Mucosa of gallbladder (tissue), 1 donor: Measurements from ENCODE around the gene DCTN5. TPM values are rescaled to one million over a fixed set of nuclear protein-coding genes. Genes with fewer than 3 reads are reported as not detected.
"Not testable (repeated sequence)": the region's sequence is repeated elsewhere in the genome, so short reads cannot be mapped to it uniquely, and the experiment has no call there.

ENCODE experiments used
- DNase-seq: peaks from one replicate; pipeline ENCODE4 v3.0.0-alpha.2; 2020; ENCODE audit warnings: low spot score
- total RNA-seq: library from RNA; stranded (reverse); gene quantifications from one replicate; pipeline ENCODE4 v1.2.1, GENCODE V29; 2021
- donor health status: DM: no; HTN: no; CAD: no.

DCTN5 gene
- total RNA-seq = 60.8 TPM

GRCh38 chr16:23640931-23641765 is at the start of gene DCTN5, which contains the start of gene PALB2:
Gene DCTN5 (plus strand): TSS chr16:23641466. CDS start chr16:23641543, 77 bp downstream.
Gene PALB2 (minus strand): TSS chr16:23641310. CDS start chr16:23641157, 153 bp downstream.
- DNase-seq = peak; percentile 93

GRCh38 chr16:23594186-23594585 is 47.1 kb upstream of the DCTN5 start:
- DNase-seq = no peak

GRCh38 chr16:23595246-23595950 is 45.9 kb upstream of the DCTN5 start:
- DNase-seq = no peak

- peak; percentile 93 for DNase-seq
These were observed 45.1 kb upstream of the DCTN5 start, which contains the start of gene NDUFAB1 for GRCh38 chr16:23595951-23596720. Gene NDUFAB1 (minus strand): TSS chr16:23596316. CDS start chr16:23596290, 26 bp downstream.

- no peak for DNase-seq
These were observed 44.1 kb upstream of the DCTN5 start for GRCh38 chr16:23597003-23597756.

GRCh38 chr16:23607726-23608125 is 33.5 kb upstream of the DCTN5 start:
- no peak for DNase-seq

- DNase-seq = no peak
These were observed 33.1 kb upstream of the DCTN5 start for GRCh38 chr16:23608194-23608593.

GRCh38 chr16:23609929-23610328 is 31.3 kb upstream of the DCTN5 start:
- no peak for DNase-seq

- not testable (repeated sequence) for DNase-seq
These were observed 30.4 kb upstream of the DCTN5 start for GRCh38 chr16:23610905-23611304.

GRCh38 chr16:23611936-23612335 is 29.3 kb upstream of the DCTN5 start:
- DNase-seq = no peak

GRCh38 chr16:23615805-23616204 is 25.5 kb upstream of the DCTN5 start:
- DNase-seq = no peak

- no peak for DNase-seq
These were observed 17.2 kb upstream of the DCTN5 start for GRCh38 chr16:23624092-23624491.

- DNase-seq = no peak
These were observed 11.8 kb upstream of the DCTN5 start for GRCh38 chr16:23629516-23629915.

GRCh38 chr16:23631874-23632273 is 9.4 kb upstream of the DCTN5 start:
- not testable (repeated sequence) for DNase-seq

GRCh38 chr16:23634461-23635036 is 6.7 kb upstream of the DCTN5 start:
- no peak for DNase-seq

- DNase-seq = no peak
These were observed 5.3 kb upstream of the DCTN5 start for GRCh38 chr16:23635958-23636357.

- DNase-seq = no peak
These were observed 693 bp upstream of the DCTN5 start for GRCh38 chr16:23640615-23640930.

GRCh38 chr16:23642246-23642774 is 1.0 kb downstream of the DCTN5 start:
- no peak for DNase-seq

- no peak for DNase-seq
These were observed 9.6 kb downstream of the DCTN5 start for GRCh38 chr16:23650674-23651416.

- DNase-seq = no peak
These were observed 10.7 kb downstream of the DCTN5 start for GRCh38 chr16:23651943-23652468.
